Measurements from ENCODE around the gene BHLHE41.

Gene BHLHE41

DNA sequence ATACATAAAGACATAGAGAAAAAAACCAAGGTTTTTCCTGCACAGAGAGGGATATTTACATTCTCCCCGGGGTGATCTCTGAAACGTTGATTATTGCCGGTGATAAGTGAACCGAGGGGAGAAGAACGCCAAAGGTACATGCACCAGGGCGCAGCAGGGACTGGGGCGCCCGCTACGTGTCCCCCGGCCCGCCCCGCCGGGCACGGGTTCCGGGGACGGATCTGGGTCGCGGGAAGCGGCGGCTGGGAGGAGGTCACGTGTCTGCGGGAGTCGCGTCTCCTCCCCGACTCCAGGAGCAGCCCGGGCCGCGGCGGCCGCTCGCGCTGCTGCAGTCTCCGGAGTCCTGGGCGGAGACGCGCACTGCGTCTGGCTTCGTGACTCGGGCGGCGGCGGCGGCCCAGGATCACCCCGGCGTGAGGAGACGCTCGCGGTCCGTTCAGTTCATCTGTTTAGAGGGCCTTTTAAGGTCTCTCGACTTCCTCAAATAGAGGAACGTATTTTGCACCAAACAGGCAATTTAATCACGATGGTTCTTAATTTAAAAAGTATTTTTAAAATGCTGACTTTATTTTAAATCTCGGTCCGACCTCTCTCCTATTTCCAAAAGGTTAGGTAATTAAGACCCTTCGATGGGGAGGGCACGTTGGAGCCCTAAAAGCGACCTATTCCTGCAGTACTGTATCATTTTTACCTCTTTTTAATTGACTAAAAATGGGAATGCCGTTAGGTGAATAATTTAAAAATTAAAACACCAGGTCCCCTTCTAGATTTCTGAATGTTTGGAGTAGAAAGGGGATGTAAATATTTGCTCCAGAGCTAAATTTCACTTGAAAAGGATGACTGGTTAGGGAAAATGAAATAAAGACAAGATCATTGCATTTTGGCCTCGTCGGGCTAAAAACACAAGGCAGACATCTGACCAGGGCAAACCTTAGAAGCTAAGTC lies 1.8 kb upstream of the BHLHE41 start:
- TF ChIP-seq ZNF274 (IDR thresholded peaks at IDR 0.05; ENCODE audit: low read depth, low read length), result no peak
- peak overlapping the region; percentile 68 for H3K4me3 ChIP-seq (ENCODE audit: low read length)

GRCh38 chr12:26125400-26126339 lies 833 bp upstream of the BHLHE41 start:
- no peak for TF ChIP-seq ZNF274 (IDR thresholded peaks at IDR 0.05; ENCODE audit: low read depth, low read length)
- peak overlapping the region; percentile 68 for H3K4me3 ChIP-seq (ENCODE audit: low read length)

GRCh38 chr12:26123482-26123980 lies 1.3 kb downstream of the BHLHE41 start:
- peak overlapping the region; percentile 84; the same call in 1 of the 2 replicates for H3K4me3 ChIP-seq (ENCODE audit: low read length)

DNA sequence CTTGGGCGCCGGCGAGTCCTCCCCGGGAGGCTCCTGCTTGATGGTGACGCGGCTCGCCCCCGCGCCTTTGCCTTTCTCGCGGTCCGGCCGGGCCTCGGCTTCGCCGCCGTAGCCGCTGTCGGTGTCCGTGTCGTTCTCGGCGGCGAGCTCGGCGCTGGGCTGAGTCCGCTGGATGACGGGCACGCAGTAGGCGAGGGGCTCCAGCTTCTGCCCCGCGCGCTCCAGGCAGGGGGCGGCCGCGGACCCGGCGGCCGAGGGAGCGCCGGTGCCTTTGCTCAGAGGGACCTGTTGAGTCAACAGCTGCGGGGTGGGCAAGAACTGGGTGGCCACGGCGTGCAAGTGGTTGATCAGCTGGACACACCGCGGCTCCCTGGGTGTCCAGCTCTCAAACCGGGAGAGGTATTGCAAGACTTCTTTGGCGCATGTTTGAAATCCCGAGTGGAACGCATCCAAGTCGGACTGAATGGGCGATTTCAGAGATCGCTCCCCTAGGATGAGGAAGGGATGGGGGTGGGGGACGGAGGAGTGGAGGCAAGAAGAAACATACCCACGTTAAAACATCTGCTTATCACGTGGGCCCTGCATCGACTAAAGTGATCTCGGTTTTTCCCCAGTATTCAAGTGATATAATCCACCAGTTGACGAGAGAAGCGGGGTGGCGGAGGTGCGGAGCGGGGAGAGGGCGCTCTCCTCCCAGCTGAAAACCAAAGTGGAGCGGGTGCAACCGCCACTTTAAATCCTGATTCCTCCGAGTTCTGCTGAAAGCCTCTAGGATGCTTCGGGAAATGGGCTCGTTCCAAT lies 2.0 kb downstream of the BHLHE41 start:
- H3K4me3 ChIP-seq (ENCODE audit: low read length), result peak overlapping the region; percentile 84; the same call in 1 of the 2 replicates
- no peak for TF ChIP-seq ZNF274 (IDR thresholded peaks at IDR 0.05; ENCODE audit: low read depth, low read length)

More at GRCh38 chr12:26123482-26123980, 1.3 kb downstream of the BHLHE41 start:
- no peak for TF ChIP-seq ZNF274 (IDR thresholded peaks at IDR 0.05; ENCODE audit: low read depth, low read length)

- no peak for TF ChIP-seq ZNF274 (IDR thresholded peaks at IDR 0.05; ENCODE audit: low read depth, low read length)
- peak overlapping the region; percentile 84; the same call in 1 of the 2 replicates for H3K4me3 ChIP-seq (ENCODE audit: low read length)
Measured at GRCh38 chr12:26122061-26122680, 2.7 kb downstream of the BHLHE41 start.

DNA sequence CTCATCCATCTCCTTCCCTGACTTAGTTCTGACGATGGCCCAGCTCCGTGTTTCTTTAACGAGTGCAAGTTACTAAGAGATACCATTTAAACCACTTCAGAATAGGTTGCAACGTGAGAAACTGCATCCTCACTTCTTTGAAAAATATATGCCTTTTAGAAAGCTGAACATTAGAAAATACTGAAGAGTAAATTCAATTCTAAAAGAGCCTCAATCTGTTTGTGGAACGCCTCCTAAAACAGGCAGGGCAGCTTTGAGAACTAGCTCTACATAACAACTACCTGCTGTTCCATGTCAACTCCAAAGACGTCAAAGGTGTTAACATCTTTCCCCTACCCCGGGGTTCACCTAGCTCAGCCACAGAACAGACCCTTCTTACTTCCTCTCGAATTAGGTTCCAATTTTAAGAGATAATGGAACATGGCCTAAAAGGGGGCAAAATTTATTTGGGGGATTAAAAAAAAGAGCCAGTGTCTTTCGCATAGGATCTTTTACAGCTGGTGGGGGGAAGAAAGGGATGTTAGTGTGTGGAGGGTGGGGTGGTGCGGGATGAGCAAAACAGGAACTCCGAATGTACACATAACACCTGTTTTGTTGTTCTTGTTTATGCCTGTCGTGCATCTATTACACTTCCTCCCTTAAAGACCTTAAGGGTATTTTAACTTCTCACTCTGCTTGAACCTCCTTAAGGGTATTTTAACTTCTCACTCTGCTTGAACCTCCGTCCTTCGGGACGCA lies 3.3 kb downstream of the BHLHE41 start:
- peak overlapping the region; percentile 84; the same call in 1 of the 2 replicates for H3K4me3 ChIP-seq (ENCODE audit: low read length)
- TF ChIP-seq ZNF274 (IDR thresholded peaks at IDR 0.05; ENCODE audit: low read depth, low read length), result no peak

DNA sequence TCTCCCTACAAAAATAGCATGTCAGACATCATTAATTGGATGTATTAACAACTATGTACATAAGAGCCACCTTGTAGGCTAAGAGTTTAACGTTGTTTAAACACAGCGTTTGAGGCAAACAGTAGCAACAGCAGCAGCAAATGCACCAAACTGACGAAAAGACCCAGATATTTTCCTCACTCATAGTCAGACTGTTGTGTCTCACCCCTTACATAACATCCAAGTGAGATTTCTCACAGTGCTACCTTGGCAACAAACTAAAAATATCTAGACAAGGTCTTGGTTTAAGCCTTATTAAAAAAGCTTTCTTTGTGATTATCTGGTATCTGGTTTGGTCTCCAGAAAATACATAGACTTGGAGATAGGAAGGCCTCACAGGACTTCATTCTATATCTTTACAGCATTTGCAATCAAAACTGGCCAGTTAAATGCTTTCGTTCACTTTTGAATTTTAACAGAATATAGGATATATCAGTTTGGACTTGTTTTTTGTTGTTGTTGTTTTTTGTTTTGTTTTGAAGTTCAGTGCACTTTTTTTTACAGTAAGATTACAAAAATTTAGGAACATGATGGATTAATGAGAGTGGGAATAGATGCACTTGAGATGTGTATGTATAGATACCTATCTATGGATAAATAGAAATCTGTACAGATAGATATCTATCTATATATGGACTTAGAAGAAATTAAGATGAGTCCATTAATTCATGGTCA lies 4.1 kb downstream of the BHLHE41 start:
- TF ChIP-seq ZNF274 (IDR thresholded peaks at IDR 0.05; ENCODE audit: low read depth, low read length), result no peak

GRCh38 chr12:26119391-26119989 lies 5.3 kb downstream of the BHLHE41 start:
- TF ChIP-seq ZNF274 (IDR thresholded peaks at IDR 0.05; ENCODE audit: low read depth, low read length), result no peak
- no peak overlapping the region for H3K4me3 ChIP-seq (ENCODE audit: low read length)

More for the DNA sequence above, 4.1 kb downstream of the BHLHE41 start:
- H3K4me3 ChIP-seq (ENCODE audit: low read length), result no peak overlapping the region

GRCh38 chr12:26118308-26118707 lies 6.5 kb downstream of the BHLHE41 start:
- no peak for TF ChIP-seq ZNF274 (IDR thresholded peaks at IDR 0.05; ENCODE audit: low read depth, low read length)
- H3K4me3 ChIP-seq (ENCODE audit: low read length), result no peak overlapping the region

- no peak for TF ChIP-seq ZNF274 (IDR thresholded peaks at IDR 0.05; ENCODE audit: low read depth, low read length)
Measured at GRCh38 chr12:26116829-26117715, 7.8 kb downstream of the BHLHE41 start.

More at GRCh38 chr12:26116829-26117715, 7.8 kb downstream of the BHLHE41 start:
- no peak overlapping the region for H3K4me3 ChIP-seq (ENCODE audit: low read length)

All from GM08714 (cell line).